Activated CD4-positive, CD25-positive, alpha-beta regulatory T cell treated with anti-CD3 and anti-CD28 coated beads, Interleukin-2, amount 50 U/mL, for 16 hours (primary cell): Measurements from ENCODE around the gene CDK4.

Experiments used
- DNase-seq: peaks from one replicate; pipeline ENCODE4 v3.0.0-alpha.2; 2020; ENCODE audit warnings: low read depth, low spot score

CDK4 gene

GRCh38 chr12:57712701-57713100 is 39.4 kb downstream of the CDK4 start:
- no peak for DNase-seq

- no peak for DNase-seq
These were observed 43.8 kb downstream of the CDK4 start for GRCh38 chr12:57708296-57708695.

GRCh38 chr12:57707250-57707649 is 44.9 kb downstream of the CDK4 start:
- no peak for DNase-seq

GRCh38 chr12:57700317-57700716 is 51.8 kb downstream of the CDK4 start:
- no peak for DNase-seq

DNA sequence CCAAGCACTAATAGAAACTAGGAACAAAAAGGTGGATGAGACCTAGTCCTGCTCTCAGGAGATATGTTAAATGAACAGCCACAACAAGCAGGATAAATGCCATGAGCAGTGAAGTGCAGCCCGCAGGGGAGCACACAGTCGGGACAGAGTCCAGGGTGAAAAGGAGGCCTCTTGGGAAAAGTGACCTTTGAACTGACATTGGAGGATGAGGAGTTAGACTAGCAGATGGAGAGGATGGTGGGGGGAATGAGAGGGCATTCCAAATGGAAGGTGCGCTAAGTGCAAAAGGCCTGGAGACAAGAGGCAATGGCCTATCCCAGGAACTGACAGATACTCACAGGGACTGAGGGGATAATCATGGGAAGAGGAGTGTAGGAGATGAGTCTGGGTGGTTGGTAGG is 53.7 kb downstream of the CDK4 start:
- no peak for DNase-seq
